GM19043 (cell line): Measurements from ENCODE around the gene ZNF382.

Experiments used
- ATAC-seq: cut with Tn5 transposase; IDR thresholded peaks from one replicate; pipeline ENCODE4 v1.9.1; 2021; ENCODE audit warnings: low read depth; ENCODE audit not compliant: unreplicated experiment

The ZNF382 gene

GRCh38 chr19:36674201-36674600 lies 69.1 kb downstream of the ZNF382 start:
- no peak for ATAC-seq

- ATAC-seq: no peak
Measured at GRCh38 chr19:36679455-36679854, 74.3 kb downstream of the ZNF382 start.
